Measurements from ENCODE around the gene PRLH. TPM values are rescaled to one million over a fixed set of nuclear protein-coding genes. Genes with fewer than 3 reads are reported as not detected.

Gene PRLH
- total RNA-seq, 1 experiment from 2014 or later: not detected

- TF ChIP-seq ARID4B (CRISPR knock-in tag; IDR thresholded peaks at IDR 0.05; ENCODE audit: borderline replicate concordance) (no peak), AR (CRISPR knock-in tag; IDR thresholded peaks at IDR 0.05) (no peak), ZNF512 (CRISPR knock-in tag; IDR thresholded peaks at IDR 0.05; ENCODE audit: borderline replicate concordance) (no peak), ZBTB21 (CRISPR knock-in tag; IDR thresholded peaks at IDR 0.05; ENCODE audit: borderline replicate concordance) (no peak), ZMAT4 (CRISPR knock-in tag; IDR thresholded peaks at IDR 0.05) (no peak), ATF3 (CRISPR knock-in tag; conservative IDR thresholded peaks at IDR 0.05) (no peak), STAT6 (CRISPR knock-in tag; conservative IDR thresholded peaks at IDR 0.05; ENCODE audit: low read depth) (no peak), CBFB (CRISPR knock-in tag; IDR thresholded peaks at IDR 0.05; ENCODE audit: low read depth) (no peak)
These were observed 46.4 kb downstream of the PRLH start (continued) for GRCh38 chr2:237612527-237613357.

- H3K27ac Mint-ChIP-seq: peak overlapping the region; percentile 93
- DNase-seq (ENCODE audit: low spot score) (no peak), ATAC-seq (peak; percentile 9)
- ChIA-PET POLR2A (interaction anchor here (1.0 to 1.4 kb wide), 2 partner anchors 12 to 23 kb away, joined by 3 to 7 read pairs; partner anchors contain the start of gene RAB17), CTCF (interaction anchor here (1.1 to 4.1 kb wide), 12 partner anchors 11 to 132 kb away, joined by 3 to 36 read pairs (median 5); partner anchors contain the start of gene RAB17)
- peaks cover 6% of the 10 kb centered on the region for H3K36me3 Mint-ChIP-seq
- H3K4me1 Mint-ChIP-seq: peaks cover 62% of the 10 kb centered on the region
- no peak overlapping the region for H3K4me3 Mint-ChIP-seq
- peaks cover 8% of the 10 kb centered on the region for H3K9me3 Mint-ChIP-seq
- H3K27me3 Mint-ChIP-seq (ENCODE audit: low read depth): peaks cover 2% of the 10 kb centered on the region; the same call in 1 of the 2 replicates
- TF ChIP-seq ATF3 (CRISPR knock-in tag; conservative IDR thresholded peaks at IDR 0.05): no peak
- TF ChIP-seq ATF6 (CRISPR knock-in tag; IDR thresholded peaks at IDR 0.05): no peak
- TF ChIP-seq TEAD1 (CRISPR knock-in tag; IDR thresholded peaks at IDR 0.05): no peak
- no peak for TF ChIP-seq RORB (CRISPR knock-in tag; IDR thresholded peaks at IDR 0.05)
- TF ChIP-seq CDX4 (CRISPR knock-in tag; IDR thresholded peaks at IDR 0.05; ENCODE audit: borderline replicate concordance): no peak
- no peak for TF ChIP-seq NFE2L1 (CRISPR knock-in tag; IDR thresholded peaks at IDR 0.05)
- TF ChIP-seq NFYB (CRISPR knock-in tag; conservative IDR thresholded peaks at IDR 0.05; ENCODE audit: low read depth): no peak
- TF ChIP-seq OVOL2 (CRISPR knock-in tag; IDR thresholded peaks at IDR 0.05; ENCODE audit: borderline replicate concordance): no peak
- no peak for TF ChIP-seq NFATC4 (CRISPR knock-in tag; IDR thresholded peaks at IDR 0.05)
- no peak for TF ChIP-seq ZNF219 (CRISPR knock-in tag; IDR thresholded peaks at IDR 0.05; ENCODE audit: borderline replicate concordance)
- TF ChIP-seq GABPB1 (CRISPR knock-in tag; IDR thresholded peaks at IDR 0.05): no peak
- no peak for TF ChIP-seq ZNF232 (CRISPR knock-in tag; IDR thresholded peaks at IDR 0.05)
These were observed 47.3 kb downstream of the PRLH start for GRCh38 chr2:237613679-237614078.
